ENCODE data around the gene PLPP3.

DNA sequence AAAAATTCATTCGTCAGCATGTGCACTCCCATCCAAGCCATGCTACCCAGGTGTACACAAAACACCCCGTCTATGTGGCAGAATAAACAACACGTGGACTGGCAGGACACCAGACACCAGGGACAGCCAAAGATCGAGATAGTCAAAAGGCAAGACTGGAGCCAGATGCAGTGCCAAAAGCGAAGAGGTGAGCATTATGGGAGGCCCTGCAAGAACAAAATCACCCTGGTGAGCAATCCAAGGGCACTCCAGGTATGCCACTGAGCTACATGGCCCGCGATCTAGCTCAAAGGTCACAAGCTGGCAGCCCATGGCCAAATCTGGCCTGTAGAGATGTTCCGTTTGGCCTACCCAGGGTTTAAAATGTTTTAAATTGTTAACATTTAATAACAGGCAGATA is 33.7 kb downstream of the PLPP3 start:
- TF ChIP-seq, protein P1, sequence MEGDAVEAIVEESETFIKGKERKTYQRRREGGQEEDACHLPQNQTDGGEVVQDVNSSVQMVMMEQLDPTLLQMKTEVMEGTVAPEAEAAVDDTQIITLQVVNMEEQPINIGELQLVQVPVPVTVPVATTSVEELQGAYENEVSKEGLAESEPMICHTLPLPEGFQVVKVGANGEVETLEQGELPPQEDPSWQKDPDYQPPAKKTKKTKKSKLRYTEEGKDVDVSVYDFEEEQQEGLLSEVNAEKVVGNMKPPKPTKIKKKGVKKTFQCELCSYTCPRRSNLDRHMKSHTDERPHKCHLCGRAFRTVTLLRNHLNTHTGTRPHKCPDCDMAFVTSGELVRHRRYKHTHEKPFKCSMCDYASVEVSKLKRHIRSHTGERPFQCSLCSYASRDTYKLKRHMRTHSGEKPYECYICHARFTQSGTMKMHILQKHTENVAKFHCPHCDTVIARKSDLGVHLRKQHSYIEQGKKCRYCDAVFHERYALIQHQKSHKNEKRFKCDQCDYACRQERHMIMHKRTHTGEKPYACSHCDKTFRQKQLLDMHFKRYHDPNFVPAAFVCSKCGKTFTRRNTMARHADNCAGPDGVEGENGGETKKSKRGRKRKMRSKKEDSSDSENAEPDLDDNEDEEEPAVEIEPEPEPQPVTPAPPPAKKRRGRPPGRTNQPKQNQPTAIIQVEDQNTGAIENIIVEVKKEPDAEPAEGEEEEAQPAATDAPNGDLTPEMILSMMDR (IDR thresholded peaks at IDR 0.05 in 2 of 3, conservative IDR thresholded peaks at IDR 0.05 in 1 of 3; ENCODE audit: borderline replicate concordance in 1 of 3, insufficient read depth in 1 of 3, low read depth in 2 of 3, low read length in 2 of 3), result no peak
- TF ChIP-seq, protein P2, sequence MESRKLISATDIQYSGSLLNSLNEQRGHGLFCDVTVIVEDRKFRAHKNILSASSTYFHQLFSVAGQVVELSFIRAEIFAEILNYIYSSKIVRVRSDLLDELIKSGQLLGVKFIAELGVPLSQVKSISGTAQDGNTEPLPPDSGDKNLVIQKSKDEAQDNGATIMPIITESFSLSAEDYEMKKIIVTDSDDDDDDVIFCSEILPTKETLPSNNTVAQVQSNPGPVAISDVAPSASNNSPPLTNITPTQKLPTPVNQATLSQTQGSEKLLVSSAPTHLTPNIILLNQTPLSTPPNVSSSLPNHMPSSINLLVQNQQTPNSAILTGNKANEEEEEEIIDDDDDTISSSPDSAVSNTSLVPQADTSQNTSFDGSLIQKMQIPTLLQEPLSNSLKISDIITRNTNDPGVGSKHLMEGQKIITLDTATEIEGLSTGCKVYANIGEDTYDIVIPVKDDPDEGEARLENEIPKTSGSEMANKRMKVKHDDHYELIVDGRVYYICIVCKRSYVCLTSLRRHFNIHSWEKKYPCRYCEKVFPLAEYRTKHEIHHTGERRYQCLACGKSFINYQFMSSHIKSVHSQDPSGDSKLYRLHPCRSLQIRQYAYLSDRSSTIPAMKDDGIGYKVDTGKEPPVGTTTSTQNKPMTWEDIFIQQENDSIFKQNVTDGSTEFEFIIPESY (IDR thresholded peaks at IDR 0.05; ENCODE audit: extremely low read depth, insufficient replicate concordance, low read length), result no peak
- TF ChIP-seq EZH2phosphoT487 (IDR thresholded peaks at IDR 0.05; ENCODE audit: borderline replicate concordance), result no peak
- TF ChIP-seq SIN3A (IDR thresholded peaks at IDR 0.05; ENCODE audit: low read depth), result no peak
- no peak for TF ChIP-seq POLR2A (IDR thresholded peaks at IDR 0.05; ENCODE audit: borderline replicate concordance, extremely low read depth, insufficient read depth, insufficient read length)
- no peak for TF ChIP-seq SP1 (IDR thresholded peaks at IDR 0.05; ENCODE audit: low read depth)
- TF ChIP-seq POLR2AphosphoS5 (IDR thresholded peaks at IDR 0.05; ENCODE audit: low read depth, low read length), result no peak
- TF ChIP-seq FOSL1 (IDR thresholded peaks at IDR 0.05; ENCODE audit: low read depth), result no peak
- TF ChIP-seq EGR1 (IDR thresholded peaks at IDR 0.05; ENCODE audit: low read depth), result no peak
- TF ChIP-seq RAD21 (IDR thresholded peaks at IDR 0.05; ENCODE audit: low read depth), result no peak
